ENCODE data around the gene PARP12.

- TF ChIP-seq, protein P1, sequence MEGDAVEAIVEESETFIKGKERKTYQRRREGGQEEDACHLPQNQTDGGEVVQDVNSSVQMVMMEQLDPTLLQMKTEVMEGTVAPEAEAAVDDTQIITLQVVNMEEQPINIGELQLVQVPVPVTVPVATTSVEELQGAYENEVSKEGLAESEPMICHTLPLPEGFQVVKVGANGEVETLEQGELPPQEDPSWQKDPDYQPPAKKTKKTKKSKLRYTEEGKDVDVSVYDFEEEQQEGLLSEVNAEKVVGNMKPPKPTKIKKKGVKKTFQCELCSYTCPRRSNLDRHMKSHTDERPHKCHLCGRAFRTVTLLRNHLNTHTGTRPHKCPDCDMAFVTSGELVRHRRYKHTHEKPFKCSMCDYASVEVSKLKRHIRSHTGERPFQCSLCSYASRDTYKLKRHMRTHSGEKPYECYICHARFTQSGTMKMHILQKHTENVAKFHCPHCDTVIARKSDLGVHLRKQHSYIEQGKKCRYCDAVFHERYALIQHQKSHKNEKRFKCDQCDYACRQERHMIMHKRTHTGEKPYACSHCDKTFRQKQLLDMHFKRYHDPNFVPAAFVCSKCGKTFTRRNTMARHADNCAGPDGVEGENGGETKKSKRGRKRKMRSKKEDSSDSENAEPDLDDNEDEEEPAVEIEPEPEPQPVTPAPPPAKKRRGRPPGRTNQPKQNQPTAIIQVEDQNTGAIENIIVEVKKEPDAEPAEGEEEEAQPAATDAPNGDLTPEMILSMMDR (IDR thresholded peaks at IDR 0.05): no peak
- TF ChIP-seq POLR2A (IDR thresholded peaks at IDR 0.05): no peak
Observed at GRCh38 chr7:139991911-139992310, 70.8 kb downstream of the PARP12 start.

Measured in thyroid gland (tissue), 4 donors.